Right ventricle myocardium inferior (tissue), 1 donor: ENCODE data around the gene CFAP119. TPM values are rescaled to one million over a fixed set of nuclear protein-coding genes. Genes with fewer than 3 reads are reported as not detected.
"Not testable (repeated sequence)": the region's sequence is repeated elsewhere in the genome, so short reads cannot be mapped to it uniquely, and the experiment has no call there.

Source experiments
- ATAC-seq: fragments of 200-7000 bp; cut with Tn5 transposase; one replicate; pipeline ENCODE4 v1.9.1; 2020; ENCODE audit warnings: mild to moderate bottlenecking, moderate library complexity
- DNase-seq: peaks from one replicate; pipeline ENCODE4 v3.0.0; 2021; ENCODE audit errors: missing footprints
- intact Hi-C: fragments of 100-400 bp; cut with DNase I; formaldehyde crosslinking; loops from one replicate; pipeline ENCODE4 v1.11.0; 2022
- long read RNA-seq: library from polyadenylated mRNA; unstranded; transcript quantifications from one replicate; pipeline ENCODE4 v2.0.0, GENCODE V29; 2021
- total RNA-seq: library from RNA; stranded (reverse); fragmentation: NEBNext Ultra II Directional; extraction: Animal tissue kit (Norgen Biotek cat#: 25700); gene quantifications from one replicate; pipeline ENCODE4 v1.2.1, GENCODE V29; 2021
- donor health status: DM: no; HTN: yes; CAD: no; lungs with severe emphysema.

Gene CFAP119
- total RNA-seq: 0.89 TPM
- long read RNA-seq, partial matches to known transcripts: 0 of 1 reads
- long read RNA-seq, other reads (novel, unspliced or antisense): 1 of 1 reads

DNA sequence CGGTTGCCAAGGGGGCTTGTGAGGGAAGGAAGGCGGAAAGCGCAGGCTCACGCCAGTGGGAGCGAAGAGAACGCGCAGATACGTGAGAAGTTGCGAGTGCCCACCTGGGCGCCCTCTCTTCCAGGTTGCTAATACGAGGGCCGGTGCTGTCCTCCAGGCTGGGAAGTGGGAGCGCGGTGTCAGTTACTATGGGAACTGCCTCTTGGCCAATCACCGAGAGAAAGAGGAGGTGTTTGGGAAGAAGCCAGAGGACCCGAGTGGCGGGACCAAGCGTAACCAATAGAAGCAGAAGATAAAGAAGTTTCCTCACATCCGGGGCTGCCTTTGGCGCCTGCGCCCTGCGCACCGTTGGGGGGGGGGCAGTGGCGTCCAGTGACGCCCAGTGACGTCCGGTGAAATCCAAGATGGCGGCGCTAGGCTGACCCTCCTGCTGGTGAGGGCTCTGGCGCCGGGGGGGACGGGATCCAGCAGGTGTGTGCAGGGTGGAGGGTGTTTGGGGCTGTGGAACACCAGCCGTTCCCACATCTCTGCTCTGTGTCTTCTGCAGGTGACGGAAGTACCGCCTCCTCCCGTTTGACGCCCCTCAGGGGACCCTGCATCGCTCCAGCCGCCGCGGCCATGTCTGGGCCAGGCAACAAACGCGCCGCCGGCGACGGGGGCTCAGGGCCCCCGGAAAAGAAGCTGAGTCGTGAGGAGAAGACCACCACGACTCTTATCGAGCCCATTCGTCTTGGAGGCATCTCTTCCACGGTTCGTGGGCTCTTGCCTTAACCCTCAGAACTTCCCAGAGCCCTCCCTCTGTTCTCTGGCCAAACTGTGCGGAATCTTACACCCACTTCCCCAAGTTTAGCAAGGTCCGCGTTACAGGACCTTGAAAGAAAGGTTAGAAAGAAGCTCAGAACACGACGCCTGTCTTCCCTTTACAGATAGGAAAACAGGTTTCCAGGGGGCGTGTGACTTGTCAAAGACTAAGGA is at the start of gene CFAP119, which contains the start of gene RNF40:
Gene CFAP119 (minus strand): TSS at position 135 of the 975 bp plus-strand sequence. CDS start 314 bp downstream, outside the sequence.
Gene RNF40 (plus strand): TSS at position 395 of the 975 bp plus-strand sequence. CDS start 224 bp downstream, at position 619.
- DNase-seq (peak; percentile 96), ATAC-seq (peak; percentile 96)
- intact Hi-C loops: loop anchor here (2.0 kb wide), 1 partner anchor 53 kb away; no protein-coding TSS in a partner anchor

DNA sequence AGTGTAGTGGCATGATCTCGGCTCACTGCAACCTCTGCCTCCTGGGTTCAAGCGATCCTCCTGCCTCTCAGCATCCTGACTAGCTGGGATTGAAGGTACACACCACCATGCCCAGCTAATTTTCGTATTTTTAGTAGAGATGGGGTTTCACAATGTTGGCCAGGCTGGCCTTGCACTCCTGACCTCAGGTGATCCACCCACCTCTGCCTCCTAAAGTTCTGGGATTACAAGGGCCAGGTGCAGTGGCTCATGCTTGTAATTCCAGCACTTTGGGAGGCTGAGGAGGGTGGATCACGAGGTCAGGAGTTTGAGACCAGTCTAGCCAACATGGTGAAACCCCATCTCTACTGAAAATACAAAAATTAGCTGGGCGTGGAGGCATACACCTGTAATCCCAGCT is 47.8 kb upstream of the CFAP119 start:
- not testable (repeated sequence) for DNase-seq, ATAC-seq
- intact Hi-C loops: loop anchor here (5.0 kb wide), 2 partner anchors 32 to 63 kb away; no protein-coding TSS in a partner anchor

DNA sequence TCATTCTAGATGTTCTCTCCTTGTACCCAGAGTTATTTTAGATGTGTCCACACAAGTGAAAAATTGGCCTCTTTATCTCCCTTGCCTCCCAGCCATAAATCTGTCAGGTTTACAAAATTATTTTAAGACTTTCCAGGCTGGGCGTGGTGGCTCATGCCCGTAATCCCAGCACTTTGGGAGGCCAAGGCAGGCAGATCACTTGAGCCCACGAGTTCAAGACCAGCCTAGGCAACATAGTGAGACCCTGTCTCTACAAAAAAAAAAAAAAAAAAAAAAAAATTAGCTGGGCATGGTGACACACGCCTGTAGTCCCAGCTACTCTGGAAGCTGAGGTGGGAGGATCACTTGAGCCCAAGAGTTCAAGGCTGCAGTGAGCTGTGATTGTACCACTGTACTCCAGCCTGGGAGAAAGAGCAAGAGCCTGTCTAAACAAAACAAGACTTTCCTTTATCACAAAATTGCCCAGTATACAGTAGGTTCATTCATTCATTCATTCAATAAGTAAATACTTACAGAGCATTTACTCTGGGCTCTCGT is 47.1 kb upstream of the CFAP119 start:
- DNase-seq, ATAC-seq, intact Hi-C loops: not testable (repeated sequence)

DNA sequence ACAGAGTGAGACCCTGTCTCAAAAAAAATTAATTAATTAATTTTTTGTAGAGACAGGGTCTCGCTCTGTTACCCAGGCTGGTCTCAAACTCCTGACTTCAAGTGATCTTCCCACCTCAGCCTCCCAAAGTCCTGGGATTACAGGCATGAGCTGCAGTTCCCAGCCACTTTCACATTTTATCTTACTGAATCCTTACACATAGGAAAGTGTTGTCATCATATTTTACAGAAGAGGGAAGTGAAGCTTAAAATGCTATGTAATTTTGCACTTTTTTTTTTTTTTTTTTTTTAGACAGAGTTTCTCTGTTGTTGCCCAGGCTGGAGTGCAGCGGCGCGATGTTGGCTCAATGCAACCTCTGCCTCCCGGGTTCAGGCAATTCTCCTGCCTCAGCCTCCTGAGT is 46.3 kb upstream of the CFAP119 start:
- intact Hi-C loops: no loop called here
- no peak for ATAC-seq
- DNase-seq: no peak

DNA sequence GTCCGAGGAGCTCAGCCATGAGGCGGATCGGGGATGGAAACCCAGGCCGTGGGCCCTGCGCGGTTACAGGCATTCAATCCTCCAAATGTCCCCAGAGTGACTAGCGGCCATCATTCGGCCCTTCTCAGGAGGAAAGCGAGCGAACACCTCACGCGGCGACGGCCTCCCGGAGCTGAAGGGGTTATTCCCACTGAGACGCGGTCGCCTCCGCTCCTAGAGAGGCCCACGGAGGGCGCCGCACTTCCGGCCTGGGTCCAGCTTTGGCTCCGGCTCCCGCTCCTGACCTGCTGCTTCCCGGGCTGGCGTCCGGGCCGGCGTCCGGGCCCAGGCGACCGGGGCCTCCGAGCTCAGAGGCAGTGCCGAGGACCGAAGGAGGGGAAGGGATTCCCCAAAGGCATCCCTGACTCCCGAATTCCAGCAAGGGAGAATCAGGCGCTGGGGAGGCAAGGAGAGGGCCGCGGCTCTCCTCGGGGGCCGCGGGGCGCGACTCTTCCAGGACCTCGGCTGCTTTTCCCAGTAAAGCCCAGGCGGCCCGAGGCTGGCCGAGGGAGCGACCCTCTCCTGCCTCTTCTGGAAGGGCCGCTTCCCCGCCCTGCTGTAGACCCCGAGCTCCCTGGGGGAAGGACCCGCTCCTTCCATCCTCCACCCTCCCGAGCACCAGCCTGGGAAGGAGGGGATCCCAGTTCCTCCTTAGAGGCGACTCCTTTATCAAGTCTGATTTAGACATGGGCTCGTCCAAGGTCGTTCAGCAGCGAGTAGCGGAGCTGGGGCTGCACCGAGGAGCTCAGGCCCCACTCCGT is 43.7 kb upstream of the CFAP119 start:
- intact Hi-C loops: loop anchor here (2.0 kb wide), 1 partner anchor 19 kb away; the partner anchor contains the start of gene ZNF629
- DNase-seq (peak; percentile 94), ATAC-seq (peak; percentile 98)

DNA sequence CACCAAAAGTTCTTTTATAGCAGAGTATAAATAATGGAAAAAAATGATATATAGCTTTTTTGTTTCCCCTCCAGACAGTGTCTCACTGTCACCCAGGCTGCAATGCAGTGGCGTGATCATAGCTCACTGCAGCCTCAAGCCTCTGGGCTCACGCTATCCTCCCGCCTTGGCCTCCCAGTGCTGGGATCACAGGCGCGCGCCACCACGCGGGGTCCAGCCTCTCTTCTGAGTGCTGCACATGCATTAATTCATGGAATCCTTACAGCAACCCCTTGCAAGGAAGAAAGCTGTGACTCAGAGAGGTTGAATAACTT is 43.2 kb upstream of the CFAP119 start:
- ATAC-seq: no peak
- no peak for DNase-seq
- intact Hi-C loops: loop anchor here (2.0 kb wide), 1 partner anchor 18 kb away; the partner anchor contains the start of gene ZNF629

DNA sequence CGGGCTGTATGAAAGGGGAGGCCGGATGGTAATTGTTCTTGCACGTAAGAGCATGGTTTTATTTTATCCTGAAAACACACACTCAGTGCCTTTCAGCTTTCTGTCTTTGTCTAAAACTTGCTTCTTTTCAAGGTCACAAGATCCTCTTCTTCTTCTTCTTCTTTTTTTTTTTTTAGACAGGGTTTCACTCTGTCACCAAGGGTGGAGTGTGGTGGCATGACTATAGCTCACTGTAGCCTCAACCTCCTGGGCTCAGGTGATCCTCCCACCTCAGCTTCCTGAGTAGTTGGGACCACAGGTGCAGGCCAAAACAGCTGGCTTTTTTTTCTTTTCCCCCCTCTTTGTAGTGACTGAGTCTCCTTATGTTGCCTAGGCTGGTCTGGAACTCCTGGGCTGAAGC is 41.1 kb upstream of the CFAP119 start:
- intact Hi-C loops: no loop called here
- ATAC-seq: no peak
- no peak for DNase-seq

DNA sequence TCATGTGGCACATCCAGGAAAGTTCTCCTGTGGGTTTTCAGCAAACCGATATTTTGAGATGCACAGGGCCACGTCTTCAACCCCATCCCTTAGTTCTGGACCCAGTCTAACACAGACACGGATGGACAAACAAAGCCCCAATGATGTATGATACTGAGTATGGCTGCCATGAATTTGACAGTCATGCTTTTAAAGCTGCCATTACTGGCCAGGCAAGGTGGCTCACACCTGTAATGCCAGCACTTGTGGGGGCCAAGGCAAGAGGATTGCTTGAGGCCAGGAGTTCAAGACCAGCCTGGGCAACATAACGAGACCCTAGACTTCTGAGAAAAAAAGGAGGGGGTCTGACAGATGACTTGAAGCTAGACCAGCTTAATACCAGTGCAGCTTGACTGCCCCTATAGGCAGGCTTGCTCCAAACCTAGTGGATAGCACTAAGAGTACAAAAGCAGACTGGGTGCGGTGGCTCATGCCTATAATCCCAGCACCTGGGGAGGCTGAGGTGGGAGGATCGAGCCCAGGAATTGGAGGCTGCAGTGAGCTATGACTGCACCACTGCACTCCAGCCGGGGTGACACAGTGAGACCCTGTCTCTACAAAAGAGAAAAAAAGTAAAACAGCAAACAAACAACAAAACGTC is 35.9 kb upstream of the CFAP119 start:
- DNase-seq: no peak
- no peak for ATAC-seq
- intact Hi-C loops: no loop called here

DNA sequence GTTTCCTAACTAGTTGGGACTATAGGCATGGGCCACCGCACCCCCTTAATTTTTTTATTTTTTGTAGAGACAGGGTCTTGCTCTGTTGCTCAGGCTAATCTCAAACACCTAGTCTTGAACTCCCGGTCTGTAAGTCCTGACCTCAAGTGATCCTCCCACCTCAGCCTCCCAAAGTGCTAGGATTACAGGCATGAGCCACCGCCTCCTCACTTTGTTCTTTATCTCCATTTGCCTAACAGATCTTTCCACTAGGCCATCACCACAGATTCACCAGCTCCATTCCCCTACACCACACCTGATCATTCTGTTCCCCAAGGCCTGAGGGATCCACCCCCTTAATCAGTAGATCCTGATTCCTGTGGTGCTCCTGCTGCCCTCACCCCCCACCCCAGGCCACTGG is 32.8 kb upstream of the CFAP119 start:
- ATAC-seq (no peak), DNase-seq (no peak)
- intact Hi-C loops: no loop called here

DNA sequence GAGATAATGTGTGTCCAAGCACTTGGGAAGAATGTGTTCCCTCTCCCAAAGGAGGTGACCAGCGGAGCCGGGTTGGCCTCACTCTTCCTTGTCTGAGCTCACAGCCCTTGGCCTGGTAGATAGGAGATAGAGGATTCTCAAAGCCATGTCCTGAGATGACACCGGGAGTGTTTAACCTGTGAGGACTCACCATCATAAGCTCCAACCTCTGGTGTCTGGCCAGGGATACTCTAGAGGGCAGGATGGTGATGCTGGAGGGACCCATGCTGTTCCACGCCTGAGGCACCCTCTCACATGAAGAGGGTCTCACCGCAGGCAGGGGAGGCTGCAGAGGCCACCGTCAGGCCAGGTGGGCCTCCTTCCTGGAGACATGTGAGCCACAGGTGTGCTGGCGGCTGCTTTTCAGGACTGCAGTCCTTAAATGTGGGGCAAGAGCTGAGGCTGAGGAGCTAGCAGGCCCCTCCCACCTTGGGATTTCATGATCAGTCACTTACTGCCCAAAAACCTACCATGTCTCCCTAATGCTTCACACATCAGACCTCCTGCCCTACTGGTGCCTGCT is 31.7 kb upstream of the CFAP119 start:
- no peak for DNase-seq
- intact Hi-C loops: no loop called here
- no peak for ATAC-seq

DNA sequence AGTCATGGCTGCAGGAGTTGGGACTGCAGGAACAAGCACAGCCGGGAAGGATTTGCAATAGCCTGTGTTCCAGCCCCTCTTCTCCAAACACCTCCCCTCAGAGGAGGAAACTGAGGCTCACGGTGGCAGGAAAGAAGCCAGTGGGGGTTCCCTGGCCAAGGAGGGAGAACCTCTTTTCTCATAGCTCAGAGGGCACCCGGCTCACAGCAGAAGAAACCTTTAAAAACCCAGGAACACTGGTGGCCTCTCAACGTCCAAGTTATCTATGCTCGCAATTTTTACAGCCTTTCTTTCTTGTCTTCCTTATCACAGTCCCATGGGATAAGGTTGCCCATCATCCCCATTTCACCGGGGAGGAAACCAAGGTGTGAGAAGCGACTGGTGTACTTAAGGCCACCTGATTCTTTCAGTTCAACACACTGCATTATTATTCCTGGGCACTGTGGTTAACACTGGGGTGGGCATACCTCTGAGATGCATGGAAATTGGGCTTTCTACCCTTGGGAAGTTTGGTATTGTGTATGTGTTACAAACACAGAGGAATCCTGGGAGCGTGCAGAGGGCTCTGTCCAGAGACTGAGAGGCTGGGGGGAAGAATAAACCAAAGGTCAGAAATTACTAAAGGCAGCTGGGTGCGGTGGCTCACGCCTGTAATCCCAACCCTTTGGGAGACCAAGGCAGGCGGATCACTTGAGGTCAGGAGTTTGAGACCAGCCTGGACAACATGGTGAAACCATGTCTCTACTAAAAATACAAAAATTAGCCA is 25.9 kb upstream of the CFAP119 start:
- DNase-seq: no peak
- ATAC-seq: no peak
- intact Hi-C loops: loop anchor here (2.0 kb wide), 1 partner anchor 17 kb away; no protein-coding TSS in a partner anchor

DNA sequence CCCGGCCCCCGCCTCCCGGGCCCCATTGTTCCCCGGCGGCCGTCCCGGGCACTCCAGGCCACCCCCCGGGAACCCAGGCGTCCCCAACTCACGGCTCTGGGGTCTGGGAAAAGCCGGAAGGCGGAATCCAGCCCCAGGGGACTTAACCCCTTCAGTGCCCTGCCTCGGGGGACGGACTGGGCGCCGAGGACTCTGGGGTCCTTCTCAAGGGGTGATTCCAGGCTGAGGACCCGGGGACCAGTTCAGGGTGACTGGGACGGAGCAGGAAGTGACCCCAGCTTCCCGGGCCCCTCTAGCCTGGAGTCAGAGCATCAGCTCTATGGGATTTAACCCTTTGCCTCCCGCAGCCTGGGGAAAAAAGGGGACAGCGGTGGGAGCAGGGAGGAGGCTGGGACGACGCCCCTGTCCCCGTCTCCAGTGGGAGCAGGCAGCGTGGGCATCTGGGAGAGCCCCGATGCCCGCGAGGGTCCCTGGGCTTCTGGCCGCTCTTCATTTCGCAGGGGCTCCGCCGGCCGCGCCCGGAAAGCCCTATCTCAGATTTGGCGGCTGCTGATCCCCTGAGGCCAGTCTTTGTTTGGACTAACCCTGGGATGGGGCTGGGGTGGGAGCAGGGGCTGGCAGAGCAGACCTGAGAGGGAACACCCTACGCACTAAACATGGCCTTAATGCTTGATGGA is 25.2 kb upstream of the CFAP119 start, which contains the start of gene ZNF629:
Gene ZNF629 (minus strand): TSS at position 270 of the 677 bp plus-strand sequence. CDS start 2,723 bp downstream, outside the sequence.
- ATAC-seq (peak; percentile 84), DNase-seq (no peak)
- intact Hi-C loops: loop anchor here (2.0 kb wide), 1 partner anchor 18 kb away; no protein-coding TSS in a partner anchor

DNA sequence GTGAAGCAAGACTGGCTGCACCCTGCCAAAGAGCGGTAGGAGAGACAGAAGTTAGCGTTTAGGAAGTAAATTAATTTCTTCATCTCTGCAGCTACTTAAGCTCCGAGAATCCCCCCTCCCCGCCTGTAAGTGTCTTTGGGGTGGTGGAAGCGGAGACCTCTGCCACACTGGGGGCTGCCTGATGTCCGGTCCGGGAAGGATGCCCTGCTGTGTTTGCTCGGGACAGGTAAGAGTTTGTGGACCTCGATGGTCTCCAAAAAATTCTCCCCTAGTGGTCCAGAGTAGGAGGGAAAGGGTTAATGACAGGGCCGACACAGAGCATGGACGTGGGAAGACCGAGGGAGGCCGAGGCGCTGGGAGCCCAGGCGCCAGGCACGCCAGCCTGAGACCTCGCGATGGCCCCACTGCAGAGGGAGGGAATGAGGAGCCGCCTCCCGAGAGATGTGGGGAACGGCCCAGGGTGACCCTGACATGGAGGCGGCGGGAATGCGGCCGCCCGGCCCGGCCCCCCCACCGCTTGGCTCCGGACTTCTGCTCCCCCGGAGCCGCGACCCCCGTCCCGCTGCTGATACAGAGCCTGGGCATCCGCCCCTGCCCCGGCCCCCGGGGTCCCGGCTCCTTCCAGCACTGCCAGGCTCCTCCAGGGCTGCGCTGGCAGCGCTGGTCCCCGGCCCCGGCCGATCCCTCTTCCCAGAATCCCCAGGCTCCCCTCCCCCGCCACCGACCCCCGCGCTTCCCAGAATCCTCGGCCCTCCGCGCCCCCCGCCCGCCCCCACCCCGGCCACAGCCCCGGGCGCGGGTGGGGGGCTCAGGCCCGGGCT is 24.5 kb upstream of the CFAP119 start:
- peak; percentile 62 for ATAC-seq

DNA sequence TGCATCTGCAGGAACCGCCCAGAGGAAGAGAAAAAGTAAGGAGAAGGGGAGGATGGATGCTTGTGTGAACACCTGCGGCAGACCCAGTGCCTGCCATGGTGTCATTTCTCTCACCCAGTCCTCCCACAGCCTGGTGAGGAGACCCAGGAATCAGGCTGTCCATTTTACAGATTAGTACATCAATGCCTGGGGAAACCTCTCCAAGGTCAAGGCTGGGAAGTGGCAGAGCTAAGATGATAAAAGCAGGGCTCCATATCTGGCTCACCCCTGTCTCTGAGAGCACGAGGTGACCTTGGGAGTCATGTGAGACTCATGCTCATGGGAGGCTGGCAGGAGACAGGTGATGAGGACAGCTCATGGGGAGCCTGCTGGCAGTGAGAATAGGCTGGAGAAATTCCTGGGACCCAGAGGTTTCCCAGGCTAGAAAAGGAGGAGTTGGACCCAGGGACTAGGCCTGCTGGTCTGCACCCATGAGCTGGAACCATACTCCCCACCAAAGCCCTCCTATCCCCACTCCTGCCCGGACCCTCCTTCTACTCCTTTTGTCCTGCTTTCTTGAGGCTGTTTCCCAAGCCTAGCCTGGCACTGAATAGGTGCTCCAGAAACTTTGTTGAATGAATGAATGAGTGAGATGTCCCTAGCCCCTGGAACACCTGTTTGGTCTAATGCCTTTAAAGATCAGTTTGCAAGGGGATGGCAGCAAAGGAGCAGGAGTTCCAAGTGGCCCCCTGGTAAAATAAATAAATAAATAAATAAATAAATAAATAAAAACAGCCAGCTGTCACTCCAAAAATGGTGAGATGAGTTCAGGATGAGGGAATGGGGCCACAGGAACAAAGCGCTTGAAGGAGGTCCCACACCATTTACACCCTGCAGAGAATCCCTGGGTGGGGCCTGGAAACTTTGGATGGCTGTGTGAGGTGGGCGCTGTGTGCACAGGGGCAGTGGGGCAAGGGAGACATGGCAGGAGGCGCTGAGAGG is 23.6 kb upstream of the CFAP119 start:
- ATAC-seq (no peak), DNase-seq (no peak)
- intact Hi-C loops: loop anchor here (2.0 kb wide), 1 partner anchor 19 kb away; no protein-coding TSS in a partner anchor

More for the DNA sequence above, 24.5 kb upstream of the CFAP119 start:
- no peak for DNase-seq
- intact Hi-C loops: loop anchor here (2.0 kb wide), 1 partner anchor 18 kb away; no protein-coding TSS in a partner anchor
